Type B pancreatic cell (in vitro differentiated cells): ENCODE measurements around the gene MYLK3. TPM values are rescaled to one million over a fixed set of nuclear protein-coding genes. Genes with fewer than 3 reads are reported as not detected.

Experiments
- DNase-seq: peaks from one replicate; pipeline ENCODE4 v3.0.0; 2021; ENCODE audit warnings: mixed read lengths; ENCODE audit not compliant: unreplicated experiment; ENCODE audit errors: extremely low spot score
- H3K27ac Mint-ChIP-seq: 2 replicates; pipeline ENCODE4 v1.8.0; 2021; ENCODE audit warnings: mild to moderate bottlenecking, mixed read lengths
- H3K27me3 Mint-ChIP-seq: 2 replicates; pipeline ENCODE4 v1.8.0; 2021; ENCODE audit warnings: mixed read lengths
- H3K36me3 Mint-ChIP-seq: 2 replicates; pipeline ENCODE4 v1.8.0; 2021; ENCODE audit warnings: mixed read lengths
- H3K4me1 Mint-ChIP-seq: one replicate; pipeline ENCODE4 v1.8.0; 2021; ENCODE audit warnings: mixed read lengths; ENCODE audit not compliant: unreplicated experiment
- H3K4me3 Mint-ChIP-seq: 2 replicates; pipeline ENCODE4 v1.8.0; 2021; ENCODE audit warnings: mild to moderate bottlenecking, mixed read lengths
- H3K9me3 Mint-ChIP-seq: 2 replicates; pipeline ENCODE4 v1.8.0; 2021; ENCODE audit warnings: mixed read lengths
- total RNA-seq: library from RNA; stranded (reverse); gene quantifications from 2 replicates; pipeline ENCODE4 v1.2.1, GENCODE V29; 2021; ENCODE audit warnings: low replicate concordance
- TF ChIP-seq, protein P1 (sequence below): fragments of 200-600 bp; sonication (generic); conservative IDR thresholded peaks from 2 replicates; pipeline ENCODE4 v1.5.0; 2021; ENCODE audit warnings: antibody characterized with exemption, mild to moderate bottlenecking

Gene MYLK3
- total RNA-seq, 1 donor from 2014 or later: 0.82 TPM

DNA sequence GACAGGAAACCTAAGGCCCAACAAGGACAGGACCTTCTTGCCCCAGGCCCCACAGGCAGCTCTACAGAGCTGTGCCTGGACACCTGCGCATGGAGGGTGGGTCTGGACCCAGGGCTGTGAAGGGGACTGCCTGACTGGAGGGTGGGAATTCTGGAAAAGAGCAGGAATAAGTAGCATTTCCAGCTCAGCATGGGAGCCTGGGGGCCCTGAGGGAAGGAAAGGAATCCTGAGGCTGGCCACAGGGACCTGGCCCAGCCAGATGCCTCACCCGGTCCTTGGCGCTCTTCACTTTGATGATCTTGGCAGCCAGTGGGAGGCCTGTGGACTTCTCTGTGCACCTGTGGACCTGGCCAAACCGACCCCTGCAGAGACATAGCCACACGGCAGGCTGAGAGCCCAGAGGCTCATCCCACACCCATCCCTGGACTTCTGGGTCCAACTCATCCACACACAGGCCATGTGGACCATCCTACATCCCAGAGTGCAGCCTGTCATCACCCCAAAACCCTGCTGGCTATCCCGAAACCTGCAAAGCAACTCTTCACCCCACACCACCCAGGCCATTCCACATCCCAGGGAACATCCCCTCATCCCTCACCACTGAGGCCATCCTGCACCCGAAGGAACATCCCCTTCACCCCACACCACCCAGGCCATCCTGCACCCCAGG is 18.7 kb downstream of the MYLK3 start:
- no peak for DNase-seq
- H3K27me3 Mint-ChIP-seq: no peaks in the 10 kb centered on the region
- TF ChIP-seq, protein P1, sequence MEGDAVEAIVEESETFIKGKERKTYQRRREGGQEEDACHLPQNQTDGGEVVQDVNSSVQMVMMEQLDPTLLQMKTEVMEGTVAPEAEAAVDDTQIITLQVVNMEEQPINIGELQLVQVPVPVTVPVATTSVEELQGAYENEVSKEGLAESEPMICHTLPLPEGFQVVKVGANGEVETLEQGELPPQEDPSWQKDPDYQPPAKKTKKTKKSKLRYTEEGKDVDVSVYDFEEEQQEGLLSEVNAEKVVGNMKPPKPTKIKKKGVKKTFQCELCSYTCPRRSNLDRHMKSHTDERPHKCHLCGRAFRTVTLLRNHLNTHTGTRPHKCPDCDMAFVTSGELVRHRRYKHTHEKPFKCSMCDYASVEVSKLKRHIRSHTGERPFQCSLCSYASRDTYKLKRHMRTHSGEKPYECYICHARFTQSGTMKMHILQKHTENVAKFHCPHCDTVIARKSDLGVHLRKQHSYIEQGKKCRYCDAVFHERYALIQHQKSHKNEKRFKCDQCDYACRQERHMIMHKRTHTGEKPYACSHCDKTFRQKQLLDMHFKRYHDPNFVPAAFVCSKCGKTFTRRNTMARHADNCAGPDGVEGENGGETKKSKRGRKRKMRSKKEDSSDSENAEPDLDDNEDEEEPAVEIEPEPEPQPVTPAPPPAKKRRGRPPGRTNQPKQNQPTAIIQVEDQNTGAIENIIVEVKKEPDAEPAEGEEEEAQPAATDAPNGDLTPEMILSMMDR: no peak
- no peaks in the 10 kb centered on the region for H3K4me1 Mint-ChIP-seq
- H3K27ac Mint-ChIP-seq: no peak overlapping the region
- H3K36me3 Mint-ChIP-seq: no peaks in the 10 kb centered on the region
- H3K9me3 Mint-ChIP-seq: no peaks in the 10 kb centered on the region
- H3K4me3 Mint-ChIP-seq: no peak overlapping the region

GRCh38 chr16:46728806-46729205 is 19.3 kb downstream of the MYLK3 start:
- no peaks in the 10 kb centered on the region for H3K36me3 Mint-ChIP-seq
- no peaks in the 10 kb centered on the region for H3K27me3 Mint-ChIP-seq
- DNase-seq: no peak
- no peak overlapping the region for H3K27ac Mint-ChIP-seq
- no peak overlapping the region for H3K4me3 Mint-ChIP-seq
- no peaks in the 10 kb centered on the region for H3K4me1 Mint-ChIP-seq
- TF ChIP-seq, protein P1: no peak
- no peaks in the 10 kb centered on the region for H3K9me3 Mint-ChIP-seq

GRCh38 chr16:46727630-46728029 is 20.5 kb downstream of the MYLK3 start:
- Mint-ChIP-seq H3K4me3 (no peak overlapping the region), H3K4me1 (no peaks in the 10 kb centered on the region), H3K27me3 (no peaks in the 10 kb centered on the region), H3K9me3 (no peaks in the 10 kb centered on the region), H3K36me3 (no peaks in the 10 kb centered on the region), H3K27ac (no peak overlapping the region)
- DNase-seq: no peak
- TF ChIP-seq, protein P1: no peak

DNA sequence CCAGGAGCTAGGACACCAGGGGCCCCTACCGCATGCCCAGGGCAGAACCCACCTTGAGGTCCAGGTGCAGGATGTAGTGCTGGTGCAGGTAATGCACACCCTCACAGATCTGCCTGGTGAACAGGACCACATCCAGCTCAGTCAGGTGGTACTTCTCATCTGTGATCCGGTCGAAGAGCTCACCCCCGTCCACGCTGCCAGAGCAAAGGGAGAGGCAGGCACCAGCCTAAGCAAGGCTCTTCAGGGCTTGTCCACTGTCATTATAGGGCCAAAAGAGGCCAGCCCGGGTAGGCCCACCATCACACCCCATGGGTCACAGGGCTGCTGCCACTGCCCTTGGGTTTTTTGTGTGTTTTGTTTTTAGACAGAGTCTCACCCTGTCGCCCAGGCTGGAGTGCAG is 21.0 kb downstream of the MYLK3 start:
- H3K36me3 Mint-ChIP-seq: no peaks in the 10 kb centered on the region
- H3K27me3 Mint-ChIP-seq: no peaks in the 10 kb centered on the region
- TF ChIP-seq, protein P1: no peak
- no peak overlapping the region for H3K27ac Mint-ChIP-seq
- no peaks in the 10 kb centered on the region for H3K4me1 Mint-ChIP-seq
- H3K4me3 Mint-ChIP-seq: no peak overlapping the region
- no peak for DNase-seq
- H3K9me3 Mint-ChIP-seq: no peaks in the 10 kb centered on the region

- Mint-ChIP-seq H3K9me3 (no peaks in the 10 kb centered on the region), H3K27me3 (no peaks in the 10 kb centered on the region), H3K27ac (no peak overlapping the region), H3K4me1 (no peaks in the 10 kb centered on the region), H3K36me3 (no peaks in the 10 kb centered on the region), H3K4me3 (no peak overlapping the region)
- DNase-seq: no peak
- TF ChIP-seq, protein P1: no peak
These were observed 26.3 kb downstream of the MYLK3 start for GRCh38 chr16:46721885-46722284.
